CD4-positive, alpha-beta T cell treated with Interleukin-4 for 1 hour (primary cell): ENCODE data around the gene ZC3H7B.

Experiments used
- DNase-seq, 2 donors: peaks; one replicate each; pipeline ENCODE4 v3.0.0-alpha.2; 2020 to 2022

ZC3H7B gene

GRCh38 chr22:41356430-41357028, 55.2 kb downstream of the ZC3H7B start:
- DNase-seq = no peak

GRCh38 chr22:41357191-41357590, 55.9 kb downstream of the ZC3H7B start:
- no peak for DNase-seq

DNA sequence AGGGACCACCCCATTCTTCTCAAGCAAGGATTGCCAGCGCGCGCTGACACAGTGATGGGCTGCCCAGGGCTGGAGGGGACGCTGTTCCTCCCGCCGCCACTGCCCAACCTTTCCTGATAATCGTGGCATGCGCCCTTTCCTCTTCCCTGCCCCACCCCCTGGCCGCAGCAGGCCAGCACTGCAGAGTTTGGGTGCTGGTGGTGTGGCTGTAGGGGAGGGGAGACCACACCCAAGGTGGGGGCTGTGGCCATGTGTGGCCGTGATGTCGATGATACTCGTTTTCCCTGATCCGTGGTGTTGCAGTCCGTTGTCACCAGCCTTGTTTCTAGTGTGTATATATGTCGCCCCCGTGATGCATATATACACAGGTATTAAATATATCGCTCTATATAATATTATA, 57.6 kb downstream of the ZC3H7B start:
- no peak for DNase-seq

GRCh38 chr22:41359376-41359775, 58.1 kb downstream of the ZC3H7B start:
- DNase-seq = no peak

- DNase-seq = no peak
These were observed 58.8 kb downstream of the ZC3H7B start for GRCh38 chr22:41360126-41360525.

DNA sequence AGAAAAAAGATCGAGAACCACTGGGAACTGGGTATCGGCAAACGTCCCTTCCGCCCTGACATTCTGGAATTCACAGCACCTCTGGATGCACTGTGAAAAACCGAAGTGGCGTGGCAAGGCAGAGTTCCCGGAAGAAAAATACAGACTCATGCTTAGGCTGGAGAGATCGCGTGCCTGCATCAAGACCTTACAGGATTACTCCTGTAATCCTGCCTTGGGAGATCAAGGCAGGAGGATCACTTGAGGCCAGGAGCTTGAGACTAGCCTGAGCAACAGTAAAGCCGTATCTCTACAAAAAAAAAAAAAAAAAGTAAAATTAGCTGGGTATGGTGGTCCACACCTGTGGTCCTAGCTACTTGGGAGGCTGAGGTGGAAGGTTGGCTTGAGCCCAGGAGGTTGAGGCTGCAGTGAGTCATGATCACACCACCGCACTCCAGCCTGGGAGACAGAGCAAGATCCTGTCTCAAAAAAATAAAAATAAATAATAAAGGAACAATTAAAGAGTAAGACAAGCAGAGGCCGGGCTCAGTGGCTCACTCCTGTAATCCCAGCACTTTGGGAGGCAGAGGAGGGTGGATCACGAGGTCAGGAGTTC, 60.5 kb downstream of the ZC3H7B start:
- DNase-seq = no peak

DNA sequence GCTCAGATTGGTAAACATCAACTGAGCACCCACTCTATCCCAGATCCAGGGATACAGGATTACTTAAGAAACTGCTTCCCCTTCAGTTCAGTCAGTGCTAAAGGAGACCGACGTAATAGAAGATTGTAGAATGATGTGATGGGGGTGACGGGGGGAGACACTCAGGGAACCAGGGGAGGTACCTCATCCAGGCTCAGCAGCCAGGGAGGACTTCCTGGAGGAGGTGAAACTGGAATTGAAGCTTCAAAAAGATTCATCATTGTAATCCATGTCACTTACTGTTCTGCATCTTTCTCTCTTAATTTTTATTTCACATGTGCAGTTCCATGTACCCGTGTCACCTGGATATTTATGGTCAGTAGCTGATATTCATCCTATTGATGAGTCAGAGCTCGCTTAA, 61.3 kb downstream of the ZC3H7B start:
- no peak for DNase-seq

DNA sequence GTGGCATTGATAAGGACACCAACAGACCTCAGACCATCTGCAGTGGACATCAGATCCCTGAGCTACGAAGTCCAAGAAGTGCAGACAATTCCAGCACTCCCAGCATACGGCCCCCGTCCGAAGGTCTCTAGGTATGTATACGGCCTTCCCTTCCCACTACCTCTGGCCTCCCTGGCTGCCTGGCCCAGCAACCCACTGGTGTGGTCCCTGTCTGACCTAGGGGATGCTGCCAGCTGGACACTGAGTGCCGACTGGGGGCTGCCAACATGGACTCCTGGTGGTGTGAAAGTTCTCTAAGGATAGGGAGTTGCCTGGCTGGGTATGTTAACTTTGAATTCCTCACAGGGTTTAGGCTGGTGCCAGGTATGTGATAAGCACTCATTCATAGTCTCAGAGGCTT, 62.9 kb downstream of the ZC3H7B start:
- no peak for DNase-seq

DNA sequence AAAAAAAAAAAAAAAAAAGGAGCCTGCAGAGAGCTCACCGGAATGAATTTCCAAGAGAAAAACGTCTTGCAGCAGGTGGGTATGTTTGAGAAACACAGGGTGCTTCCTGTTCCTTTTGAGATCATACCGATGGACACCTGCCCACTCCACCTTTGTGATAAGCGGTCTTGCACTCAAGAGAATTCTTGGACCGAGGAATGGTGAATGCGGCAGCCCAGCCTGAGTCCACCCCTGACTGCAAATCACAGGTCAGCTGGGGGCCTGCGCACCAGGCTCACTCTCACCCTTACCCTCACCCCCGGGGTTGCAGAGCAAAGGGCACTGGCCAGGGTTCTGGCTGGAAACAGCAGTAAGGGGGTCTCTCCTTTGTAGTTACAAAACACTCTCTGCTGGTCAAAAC, 63.6 kb downstream of the ZC3H7B start:
- no peak for DNase-seq

- DNase-seq = no peak
These were observed 64.1 kb downstream of the ZC3H7B start for GRCh38 chr22:41365425-41365824.

DNA sequence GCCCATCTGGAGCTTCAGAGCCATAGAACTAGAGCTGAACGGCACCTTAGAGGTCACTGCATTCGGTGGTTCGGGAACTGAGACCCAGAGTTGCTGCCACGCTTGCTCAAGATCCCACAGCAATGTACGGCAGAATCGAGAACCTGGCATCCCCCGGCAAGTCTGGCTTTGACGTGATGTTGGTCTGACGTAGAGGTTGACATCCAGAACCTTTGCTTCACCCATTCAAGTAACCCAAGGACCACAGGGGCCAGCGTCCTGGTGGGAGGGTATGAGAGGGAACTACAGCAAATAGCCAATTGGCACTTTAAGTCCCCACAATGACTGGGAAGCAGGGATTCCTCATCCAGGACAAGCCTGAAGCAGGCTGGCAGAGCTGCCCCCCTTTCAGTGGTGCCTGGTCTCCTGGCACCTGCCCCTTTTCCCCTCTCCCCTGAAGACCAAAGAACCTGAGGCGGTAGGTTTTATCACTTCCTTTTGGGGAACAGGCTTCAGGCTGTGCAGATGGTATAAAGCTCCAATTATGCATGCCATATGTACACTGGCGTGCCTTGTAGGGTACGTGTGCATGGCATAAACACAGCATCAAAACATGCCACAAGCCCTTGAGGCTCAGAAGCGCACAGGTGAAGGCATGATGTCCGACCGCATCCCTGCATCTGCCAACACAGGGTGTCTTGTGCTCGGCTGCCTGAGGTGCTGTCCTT, 65.2 kb downstream of the ZC3H7B start:
- DNase-seq = no peak

GRCh38 chr22:41367039-41367679, 65.8 kb downstream of the ZC3H7B start:
- DNase-seq = peak in 1 of 2 donors; percentile 38

GRCh38 chr22:41367680-41368542, 66.6 kb downstream of the ZC3H7B start:
- no peak for DNase-seq

GRCh38 chr22:41368543-41369423, 67.5 kb downstream of the ZC3H7B start:
- no peak for DNase-seq

DNA sequence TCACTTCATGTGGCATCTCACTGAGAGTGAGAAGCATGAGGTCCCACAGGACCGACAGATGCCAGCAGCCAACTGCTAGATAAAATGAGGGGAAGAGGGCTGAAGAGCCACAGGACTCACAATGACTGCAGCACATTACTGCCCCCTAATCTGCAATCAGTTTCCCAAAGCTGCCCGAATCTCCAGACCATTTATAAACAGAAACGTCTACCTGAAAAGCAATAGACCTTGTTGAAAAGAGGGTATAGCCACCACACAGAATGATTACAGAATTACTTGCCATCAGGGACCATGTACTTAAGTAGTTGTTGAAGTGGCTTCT, 68.1 kb downstream of the ZC3H7B start:
- DNase-seq = no peak

- no peak for DNase-seq
These were observed 68.5 kb downstream of the ZC3H7B start for GRCh38 chr22:41369837-41370236.

DNA sequence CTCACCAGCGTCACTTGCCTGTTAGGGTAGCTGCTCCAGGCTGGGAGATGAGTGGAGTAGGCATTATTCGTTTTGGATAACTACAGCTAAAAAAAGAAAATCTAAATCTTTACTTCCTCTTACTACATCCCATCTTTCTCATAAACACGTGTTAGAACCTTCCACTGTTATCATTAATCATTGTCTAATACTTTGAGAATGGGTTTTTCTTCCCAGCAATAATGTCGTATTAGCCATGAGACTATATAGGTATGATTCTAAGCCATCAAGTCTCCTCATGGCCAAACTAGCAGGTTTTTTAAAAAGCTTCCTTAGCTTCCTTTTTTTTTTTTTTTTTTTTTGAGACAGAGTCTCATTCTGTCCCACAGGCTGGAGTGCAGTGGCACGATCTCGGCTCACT, 76.5 kb downstream of the ZC3H7B start:
- DNase-seq = no peak

- DNase-seq = no peak
These were observed 79.6 kb downstream of the ZC3H7B start for GRCh38 chr22:41380993-41381328.

DNA sequence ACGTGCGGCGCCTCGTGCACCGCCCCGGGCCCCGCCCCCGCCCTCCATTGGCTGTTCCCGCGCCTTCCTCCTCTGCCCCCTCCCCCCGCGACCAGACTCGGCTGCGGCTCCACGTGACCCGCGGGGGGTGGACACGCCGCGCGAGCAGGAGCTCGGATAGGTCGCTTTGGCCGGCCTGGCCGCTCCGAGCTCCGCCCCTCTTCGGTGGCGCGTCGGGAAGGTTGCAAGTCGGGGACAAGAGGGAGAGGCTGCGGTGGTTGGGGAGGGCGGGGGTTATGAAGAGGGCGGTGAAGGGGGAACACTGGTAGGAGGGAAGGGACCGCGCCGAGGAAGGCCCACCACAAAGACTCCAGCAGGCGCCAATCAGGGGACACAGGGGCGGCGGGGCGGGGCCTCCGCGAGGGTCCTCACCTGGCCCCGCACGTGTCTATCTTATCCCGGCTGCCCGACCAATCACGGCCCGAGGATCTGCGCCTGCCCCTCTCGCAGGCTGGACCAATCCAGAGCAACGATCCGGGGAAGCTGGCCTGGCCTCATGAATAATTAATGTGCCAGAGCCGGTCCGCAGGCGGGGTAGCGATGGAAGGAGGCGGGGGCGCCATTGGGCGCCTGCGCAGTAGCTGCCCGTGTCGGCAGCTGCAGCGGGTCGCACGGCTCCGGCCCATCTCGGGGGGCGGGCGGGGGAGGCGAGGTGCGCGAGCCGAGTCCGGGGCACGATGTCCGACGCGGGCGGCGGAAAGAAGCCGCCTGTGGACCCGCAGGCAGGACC, 80.2 kb downstream of the ZC3H7B start, which contains the start of gene TEF:
TEF (plus strand) TSS at position 614 of the 769 bp plus-strand sequence; CDS start at position 717, 103 bp downstream.
- peak; percentile 99 for DNase-seq

GRCh38 chr22:41382098-41382578, 80.8 kb downstream of the ZC3H7B start:
- peak; percentile 50 to 75 for DNase-seq

DNA sequence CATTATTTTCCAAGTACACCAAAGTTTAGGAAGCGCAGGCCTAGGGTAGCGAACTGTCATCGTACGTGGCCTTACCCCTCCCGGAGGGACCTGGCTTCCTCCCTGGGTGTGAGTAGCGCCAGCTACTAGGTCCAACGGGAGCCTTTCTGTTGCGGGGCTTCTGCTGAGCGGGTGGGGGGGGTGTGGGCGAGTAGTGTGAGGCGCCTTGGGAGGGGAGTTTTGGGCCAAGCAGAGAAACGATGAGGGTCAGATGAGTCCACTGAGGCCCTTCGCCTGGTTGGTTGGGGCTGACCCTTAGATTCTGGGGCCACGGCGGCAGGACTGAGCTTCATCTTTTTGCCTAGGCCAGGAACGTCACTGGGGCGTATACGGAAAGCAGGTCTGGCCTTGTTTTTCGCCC, 81.3 kb downstream of the ZC3H7B start:
- no peak for DNase-seq
